ENCODE measurements around the gene ZNF611.

- TF ChIP-seq CTCF (IDR thresholded peaks at IDR 0.05; ENCODE audit: low read depth, low read length, poor library complexity, severe bottlenecking) (no peak), EZH2phosphoT487 (IDR thresholded peaks at IDR 0.05; ENCODE audit: borderline replicate concordance, low read length) (no peak)
Measured at GRCh38 chr19:52741951-52742485, 7.2 kb upstream of the ZNF611 start.

All from DOHH2 (cell line).